NCI-H446 (cell line): Measurements from ENCODE around the gene SIGLEC10.
A peak's percentile ranks its signal among the peaks of the same experiment; 100 is the strongest.

Experiments
- DNase-seq, 2 experiments: peaks; one replicate each; lab custom pipeline; 2025; lab: John Stamatoyannopoulos, UW

The SIGLEC10 gene

GRCh38 chr19:51365211-51365964 lies 52.1 kb downstream of the SIGLEC10 start:
- DNase-seq: peak in 1 of 2 experiments; percentile 30

GRCh38 chr19:51364200-51365106 lies 53.0 kb downstream of the SIGLEC10 start:
- DNase-seq: no peak

- no peak for DNase-seq
These were observed 56.2 kb downstream of the SIGLEC10 start for GRCh38 chr19:51361239-51361638.
